Liver (tissue), 9 donors: ENCODE data around the gene CHPT1. TPM values are rescaled to one million over a fixed set of nuclear protein-coding genes. Genes with fewer than 3 reads are reported as not detected.

ENCODE experiments used
- DNase-seq: peaks from one replicate; pipeline ENCODE4 v3.0.0-alpha.2; 2017; ENCODE audit warnings: low spot score
- H3K27ac ChIP-seq, 2 donors: one replicate each; pipeline ENCODE4 v1.7.0; 2013; ENCODE audit warnings: inconsistent platforms in 2 of 2, low read length in 2 of 2, control low read depth in 1 of 2, low read depth in 1 of 2, mild to moderate bottlenecking in 1 of 2
- H3K27me3 ChIP-seq, 4 donors: one replicate each; pipeline versions ENCODE4 v1.6.1 to v1.7.0; 2013; ENCODE audit warnings: low read length in 3 of 4, inconsistent platforms in 1 of 4, mild to moderate bottlenecking in 1 of 4, moderate library complexity in 1 of 4; ENCODE audit not compliant: control insufficient read depth in 4 of 4, insufficient read depth in 4 of 4
- H3K36me3 ChIP-seq, 4 donors: one replicate each; pipeline versions ENCODE4 v1.6.1 to v1.7.0; 2013; ENCODE audit warnings: low read length in 3 of 4, mild to moderate bottlenecking in 3 of 4, low read depth in 1 of 4, moderate library complexity in 1 of 4; ENCODE audit not compliant: control insufficient read depth in 4 of 4, insufficient read depth in 3 of 4
- H3K4me1 ChIP-seq, 4 donors: one replicate each; pipeline versions ENCODE4 v1.6.1 to v1.7.0; 2013; ENCODE audit warnings: low read length in 3 of 4, mild to moderate bottlenecking in 3 of 4, moderate library complexity in 1 of 4; ENCODE audit not compliant: control insufficient read depth in 4 of 4, insufficient read depth in 4 of 4
- H3K4me3 ChIP-seq, 3 donors: one replicate each; pipeline versions ENCODE4 v1.6.1 to v1.7.0; 2013; ENCODE audit warnings: low read length in 3 of 3, control low read depth in 1 of 3, low read depth in 1 of 3, mild to moderate bottlenecking in 1 of 3
- H3K9ac ChIP-seq, 2 donors: one replicate each; pipeline ENCODE4 v1.7.0; 2013; ENCODE audit warnings: low read length in 2 of 2, mild to moderate bottlenecking in 2 of 2, moderate library complexity in 2 of 2, control low read depth in 1 of 2, low read depth in 1 of 2
- H3K9me3 ChIP-seq, 4 donors: one replicate each; pipeline versions ENCODE4 v1.6.1 to v1.7.0; 2013; ENCODE audit warnings: low read length in 3 of 4; ENCODE audit not compliant: control insufficient read depth in 4 of 4
- EGR1 ChIP-seq, 2 donors: IDR thresholded peaks; 2 replicates each; pipeline ENCODE4 v1.6.1; 2016 to 2018; ENCODE audit warnings: antibody characterized with exemption in 2 of 2, low read depth in 2 of 2
- FOXA1 ChIP-seq: IDR thresholded peaks from 2 replicates; pipeline ENCODE4 v1.6.1; 2016; ENCODE audit warnings: antibody characterized with exemption
- FOXA2 ChIP-seq: IDR thresholded peaks from 2 replicates; pipeline ENCODE4 v1.6.1; 2016; ENCODE audit warnings: antibody characterized with exemption
- GABPA ChIP-seq, 2 donors: IDR thresholded peaks in 1 of 2; conservative IDR thresholded peaks in 1 of 2; 2 replicates each; pipeline ENCODE4 v1.6.1; 2016; ENCODE audit warnings: antibody characterized with exemption in 2 of 2, mild to moderate bottlenecking in 1 of 2, moderate library complexity in 1 of 2
- HNF4A ChIP-seq, 2 donors: conservative IDR thresholded peaks; 2 replicates each; pipeline ENCODE4 v1.6.1; 2016; ENCODE audit warnings: antibody characterized with exemption in 2 of 2, mild to moderate bottlenecking in 2 of 2
- HNF4G ChIP-seq: IDR thresholded peaks from 2 replicates; pipeline ENCODE4 v1.6.1; 2016; ENCODE audit warnings: antibody characterized with exemption
- JUND ChIP-seq, 2 donors: IDR thresholded peaks; 2 replicates each; pipeline ENCODE4 v1.6.1; 2016; ENCODE audit warnings: antibody characterized with exemption in 2 of 2
- MAX ChIP-seq: IDR thresholded peaks from 2 replicates; pipeline ENCODE4 v1.6.1; 2016; ENCODE audit warnings: antibody characterized with exemption
- NR2F2 ChIP-seq: IDR thresholded peaks from 2 replicates; pipeline ENCODE4 v1.6.1; 2016; ENCODE audit warnings: antibody characterized with exemption
- RAD21 ChIP-seq, 2 donors: IDR thresholded peaks; 2 replicates each; pipeline ENCODE4 v1.6.1; 2016; ENCODE audit warnings: antibody characterized with exemption in 2 of 2, mild to moderate bottlenecking in 2 of 2
- RXRA ChIP-seq, 2 donors: IDR thresholded peaks; 2 replicates each; pipeline ENCODE4 v1.6.1; 2017 to 2018; ENCODE audit warnings: antibody characterized with exemption in 2 of 2, mild to moderate bottlenecking in 1 of 2
- SP1 ChIP-seq: IDR thresholded peaks from 2 replicates; pipeline ENCODE4 v1.6.1; 2018; ENCODE audit warnings: antibody characterized with exemption, mild to moderate bottlenecking
- TAF1 ChIP-seq: conservative IDR thresholded peaks from 2 replicates; pipeline ENCODE4 v1.6.1; 2016; ENCODE audit warnings: antibody characterized with exemption, mild to moderate bottlenecking
- YY1 ChIP-seq: IDR thresholded peaks from 2 replicates; pipeline ENCODE4 v1.6.1; 2016; ENCODE audit warnings: antibody characterized with exemption, mild to moderate bottlenecking
- WGBS: extraction: QIAGEN DNeasy Blood & Tissue Kit; methylation state at CpG from one replicate; pipeline ENCODE4 v1.1.7; 2013; 5-methylcytosine and 5-hydroxymethylcytosine counted together
- polyA plus RNA-seq, 2 donors: library from polyadenylated mRNA; stranded (reverse) in 1 of 2; unstranded in 1 of 2; fragments of 200-250 nt in 1 of 2; fragments of >200 nt in 1 of 2; fragmentation: Nextera tagmentation in 1 of 2; extraction: Ambion mirVana in 1 of 2; gene quantifications; one replicate each; pipeline versions ENCODE4 v1.2.1 to v1.2.3, GENCODE V29; 2013 to 2015
- total RNA-seq, 2 donors: library from RNA; depleted of rRNA; stranded (reverse); fragments of >200 nt; gene quantifications; one replicate each; pipeline ENCODE4 v1.2.3, GENCODE V29; 2014
- TF ChIP-seq, protein P1 (sequence below): IDR thresholded peaks from 2 replicates; pipeline ENCODE4 v1.6.1; 2016; ENCODE audit warnings: antibody characterized with exemption, mild to moderate bottlenecking
- TF ChIP-seq, protein P2 (sequence below): IDR thresholded peaks from 2 replicates; pipeline ENCODE4 v1.6.1; 2016; ENCODE audit warnings: antibody characterized with exemption
- TF ChIP-seq, protein P3 (sequence below): fragments of 150-350 bp; IDR thresholded peaks from 2 replicates; pipeline ENCODE4 v1.5.1; 2017; ENCODE audit warnings: improper control_type of control experiment, low read depth, low read length; ENCODE audit not compliant: missing input control
- TF ChIP-seq, protein P4 (sequence below): IDR thresholded peaks from 2 replicates; pipeline ENCODE4 v1.6.1; 2016; ENCODE audit warnings: antibody characterized with exemption
- donor health status: healthy.
- donor health status: healthy.
- donor health status: healthy.
- donor health status: healthy.
- donor health status: healthy.

CHPT1 gene
- total and polyA plus RNA-seq, 4 donors = 51.5 to 96.6 (median 61.7) TPM

- Histone ChIP-seq H3K36me3 (peaks cover 1 to 48% (median 40%) of the 10 kb centered on the region in 4 donors), H3K4me1 (no peaks in the 10 kb centered on the region), H3K9me3 (no peaks in the 10 kb centered on the region), H3K27me3 (no peaks in the 10 kb centered on the region), H3K27ac (no peak overlapping the region), H3K9ac (no peak overlapping the region), H3K4me3 (no peak overlapping the region)
- DNase-seq = no peak
- WGBS = 94% methylated on average over 1 of the region's 1 CpG
- no peak for TF ChIP-seq MAX
- TF ChIP-seq YY1 = no peak
- TF ChIP-seq, protein P1, sequence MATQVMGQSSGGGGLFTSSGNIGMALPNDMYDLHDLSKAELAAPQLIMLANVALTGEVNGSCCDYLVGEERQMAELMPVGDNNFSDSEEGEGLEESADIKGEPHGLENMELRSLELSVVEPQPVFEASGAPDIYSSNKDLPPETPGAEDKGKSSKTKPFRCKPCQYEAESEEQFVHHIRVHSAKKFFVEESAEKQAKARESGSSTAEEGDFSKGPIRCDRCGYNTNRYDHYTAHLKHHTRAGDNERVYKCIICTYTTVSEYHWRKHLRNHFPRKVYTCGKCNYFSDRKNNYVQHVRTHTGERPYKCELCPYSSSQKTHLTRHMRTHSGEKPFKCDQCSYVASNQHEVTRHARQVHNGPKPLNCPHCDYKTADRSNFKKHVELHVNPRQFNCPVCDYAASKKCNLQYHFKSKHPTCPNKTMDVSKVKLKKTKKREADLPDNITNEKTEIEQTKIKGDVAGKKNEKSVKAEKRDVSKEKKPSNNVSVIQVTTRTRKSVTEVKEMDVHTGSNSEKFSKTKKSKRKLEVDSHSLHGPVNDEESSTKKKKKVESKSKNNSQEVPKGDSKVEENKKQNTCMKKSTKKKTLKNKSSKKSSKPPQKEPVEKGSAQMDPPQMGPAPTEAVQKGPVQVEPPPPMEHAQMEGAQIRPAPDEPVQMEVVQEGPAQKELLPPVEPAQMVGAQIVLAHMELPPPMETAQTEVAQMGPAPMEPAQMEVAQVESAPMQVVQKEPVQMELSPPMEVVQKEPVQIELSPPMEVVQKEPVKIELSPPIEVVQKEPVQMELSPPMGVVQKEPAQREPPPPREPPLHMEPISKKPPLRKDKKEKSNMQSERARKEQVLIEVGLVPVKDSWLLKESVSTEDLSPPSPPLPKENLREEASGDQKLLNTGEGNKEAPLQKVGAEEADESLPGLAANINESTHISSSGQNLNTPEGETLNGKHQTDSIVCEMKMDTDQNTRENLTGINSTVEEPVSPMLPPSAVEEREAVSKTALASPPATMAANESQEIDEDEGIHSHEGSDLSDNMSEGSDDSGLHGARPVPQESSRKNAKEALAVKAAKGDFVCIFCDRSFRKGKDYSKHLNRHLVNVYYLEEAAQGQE = no peak
- no peak for TF ChIP-seq GABPA (IDR thresholded peaks at IDR 0.05 in 1 of 2, conservative IDR thresholded peaks at IDR 0.05 in 1 of 2)
- TF ChIP-seq RXRA (IDR thresholded peaks at IDR 0.05) = no peak
- TF ChIP-seq, protein P2, sequence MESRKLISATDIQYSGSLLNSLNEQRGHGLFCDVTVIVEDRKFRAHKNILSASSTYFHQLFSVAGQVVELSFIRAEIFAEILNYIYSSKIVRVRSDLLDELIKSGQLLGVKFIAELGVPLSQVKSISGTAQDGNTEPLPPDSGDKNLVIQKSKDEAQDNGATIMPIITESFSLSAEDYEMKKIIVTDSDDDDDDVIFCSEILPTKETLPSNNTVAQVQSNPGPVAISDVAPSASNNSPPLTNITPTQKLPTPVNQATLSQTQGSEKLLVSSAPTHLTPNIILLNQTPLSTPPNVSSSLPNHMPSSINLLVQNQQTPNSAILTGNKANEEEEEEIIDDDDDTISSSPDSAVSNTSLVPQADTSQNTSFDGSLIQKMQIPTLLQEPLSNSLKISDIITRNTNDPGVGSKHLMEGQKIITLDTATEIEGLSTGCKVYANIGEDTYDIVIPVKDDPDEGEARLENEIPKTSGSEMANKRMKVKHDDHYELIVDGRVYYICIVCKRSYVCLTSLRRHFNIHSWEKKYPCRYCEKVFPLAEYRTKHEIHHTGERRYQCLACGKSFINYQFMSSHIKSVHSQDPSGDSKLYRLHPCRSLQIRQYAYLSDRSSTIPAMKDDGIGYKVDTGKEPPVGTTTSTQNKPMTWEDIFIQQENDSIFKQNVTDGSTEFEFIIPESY = no peak
- no peak for TF ChIP-seq SP1
- TF ChIP-seq, protein P3, sequence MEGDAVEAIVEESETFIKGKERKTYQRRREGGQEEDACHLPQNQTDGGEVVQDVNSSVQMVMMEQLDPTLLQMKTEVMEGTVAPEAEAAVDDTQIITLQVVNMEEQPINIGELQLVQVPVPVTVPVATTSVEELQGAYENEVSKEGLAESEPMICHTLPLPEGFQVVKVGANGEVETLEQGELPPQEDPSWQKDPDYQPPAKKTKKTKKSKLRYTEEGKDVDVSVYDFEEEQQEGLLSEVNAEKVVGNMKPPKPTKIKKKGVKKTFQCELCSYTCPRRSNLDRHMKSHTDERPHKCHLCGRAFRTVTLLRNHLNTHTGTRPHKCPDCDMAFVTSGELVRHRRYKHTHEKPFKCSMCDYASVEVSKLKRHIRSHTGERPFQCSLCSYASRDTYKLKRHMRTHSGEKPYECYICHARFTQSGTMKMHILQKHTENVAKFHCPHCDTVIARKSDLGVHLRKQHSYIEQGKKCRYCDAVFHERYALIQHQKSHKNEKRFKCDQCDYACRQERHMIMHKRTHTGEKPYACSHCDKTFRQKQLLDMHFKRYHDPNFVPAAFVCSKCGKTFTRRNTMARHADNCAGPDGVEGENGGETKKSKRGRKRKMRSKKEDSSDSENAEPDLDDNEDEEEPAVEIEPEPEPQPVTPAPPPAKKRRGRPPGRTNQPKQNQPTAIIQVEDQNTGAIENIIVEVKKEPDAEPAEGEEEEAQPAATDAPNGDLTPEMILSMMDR = no peak
- TF ChIP-seq TAF1 = no peak
- TF ChIP-seq FOXA2 = no peak
- TF ChIP-seq, protein P4, sequence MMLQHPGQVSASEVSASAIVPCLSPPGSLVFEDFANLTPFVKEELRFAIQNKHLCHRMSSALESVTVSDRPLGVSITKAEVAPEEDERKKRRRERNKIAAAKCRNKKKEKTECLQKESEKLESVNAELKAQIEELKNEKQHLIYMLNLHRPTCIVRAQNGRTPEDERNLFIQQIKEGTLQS = no peak
- no peak for TF ChIP-seq EGR1 (IDR thresholded peaks at IDR 0.05; ENCODE audit: low read depth in 2 of 2)
- no peak for TF ChIP-seq HNF4G
- TF ChIP-seq JUND (IDR thresholded peaks at IDR 0.05) = no peak
- no peak for TF ChIP-seq NR2F2
- TF ChIP-seq RAD21 (IDR thresholded peaks at IDR 0.05) = no peak
- TF ChIP-seq HNF4A (conservative IDR thresholded peaks at IDR 0.05) = no peak
- TF ChIP-seq FOXA1 = no peak
These were observed 50.3 kb downstream of the CHPT1 start for GRCh38 chr12:101747697-101748096.
